Right lobe of liver (tissue), 6 donors: ENCODE measurements around the gene SPOCK1. TPM values are rescaled to one million over a fixed set of nuclear protein-coding genes. Genes with fewer than 3 reads are reported as not detected.

ENCODE experiments used
- ATAC-seq, 4 donors: fragments of 200-7000 bp; cut with Tn5 transposase; one replicate each; pipeline ENCODE4 v1.9.1; 2020; ENCODE audit warnings: mild to moderate bottlenecking in 4 of 4, moderate library complexity in 4 of 4
- DNase-seq, 3 donors: peaks; one replicate each; pipeline ENCODE4 v3.0.0-alpha.2; 2020
- H3K27ac ChIP-seq, 3 donors: fragments of 200-600 bp; one replicate each; pipeline ENCODE4 v1.8.0; 2022
- H3K27me3 ChIP-seq, 2 donors: fragments of 200-600 bp; one replicate each; pipeline ENCODE4 v1.8.0; 2022
- H3K36me3 ChIP-seq, 4 donors: fragments of 200-600 bp; sonication (generic) in 1 of 4; one replicate each; pipeline versions ENCODE4 v1.5.1 to v1.8.0; 2017 to 2022; ENCODE audit warnings: control low read depth in 1 of 4
- H3K4me1 ChIP-seq, 4 donors: fragments of 200-600 bp; sonication (generic) in 1 of 4; one replicate each; pipeline versions ENCODE4 v1.5.1 to v1.8.0; 2017 to 2022; ENCODE audit warnings: control low read depth in 1 of 4
- H3K4me3 ChIP-seq, 3 donors: fragments of 200-600 bp; one replicate each; pipeline ENCODE4 v1.8.0; 2022
- H3K9me3 ChIP-seq, 4 donors: fragments of 200-600 bp; sonication (generic) in 1 of 4; one replicate each; pipeline versions ENCODE4 v1.5.1 to v1.8.0; 2017 to 2022; ENCODE audit warnings: control low read depth in 1 of 4
- POLR2A ChIP-seq: fragments of 450-650 bp; IDR thresholded peaks from one replicate; pipeline ENCODE4 v1.6.1; 2017; ENCODE audit warnings: antibody characterized with exemption, mild to moderate bottlenecking
- WGBS: methylation state at CpG from one replicate; pipeline ENCODE4 v1.1.6; 2018; ENCODE audit warnings: low coverage, low lambda C conversion rate; ENCODE audit not compliant: insufficient coverage; ENCODE audit errors: missing lambda C conversion rate; 5-methylcytosine and 5-hydroxymethylcytosine counted together
- intact Hi-C, 2 donors: fragments of 100-400 bp; cut with DNase I; formaldehyde crosslinking; loops; one replicate each; pipeline versions ENCODE4 v1.11.2 to v1.14.1; 2022
- total RNA-seq, 6 experiments: library from RNA; depleted of rRNA in 2 of 6; stranded (reverse); fragments of >200 nt in 2 of 6; fragmentation: NEBNext Ultra II Directional in 3 of 6; extraction: Animal tissue kit (Norgen Biotek cat#: 25700) in 3 of 6; gene quantifications; one replicate each; pipeline versions ENCODE4 v1.1.0 to v1.2.4, GENCODE V29; 2016 to 2023
- TF ChIP-seq, protein P1 (sequence below), 4 donors: fragments of 200-600 bp in 3 of 4; fragments of 450-650 bp in 1 of 4; IDR thresholded peaks; one replicate each; pipeline versions ENCODE4 v1.5.1 to v1.8.0; 2016 to 2022; ENCODE audit warnings: antibody characterized with exemption in 4 of 4, mild to moderate bottlenecking in 2 of 4
- donor health status: DM: no; HTN: yes; CAD: no.
- donor health status: DM: no; HTN: no; CAD: no.
- donor health status: DM: no; HTN: no; CAD: no.
- donor health status: DM: no; HTN: yes; CAD: no.
- donor health status: DM: no; HTN: yes; CAD: no.

SPOCK1 gene
- total RNA-seq, 6 experiments from 2014 or later = 0.06 to 0.86 (median 0.15) TPM; not detected in 1

DNA sequence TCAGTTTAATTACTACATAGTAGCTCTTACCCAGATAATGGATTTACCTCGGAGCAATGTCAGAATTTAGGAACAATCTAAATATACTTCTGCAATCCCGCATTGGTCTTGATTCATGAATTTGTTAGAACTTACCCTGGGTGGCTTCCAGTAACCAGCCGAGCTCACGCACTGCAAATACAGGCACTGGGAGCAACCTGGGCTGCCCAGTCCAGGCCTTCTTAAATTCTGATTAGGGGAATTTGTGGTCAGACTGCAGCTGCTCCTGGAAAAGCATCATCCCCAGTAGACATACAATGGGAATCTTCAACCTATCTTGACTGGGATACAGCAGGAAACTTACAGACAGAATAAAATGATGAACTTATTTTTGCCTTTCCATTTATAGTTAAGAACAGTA is 270.3 kb downstream of the SPOCK1 start:
- TF ChIP-seq, protein P1, sequence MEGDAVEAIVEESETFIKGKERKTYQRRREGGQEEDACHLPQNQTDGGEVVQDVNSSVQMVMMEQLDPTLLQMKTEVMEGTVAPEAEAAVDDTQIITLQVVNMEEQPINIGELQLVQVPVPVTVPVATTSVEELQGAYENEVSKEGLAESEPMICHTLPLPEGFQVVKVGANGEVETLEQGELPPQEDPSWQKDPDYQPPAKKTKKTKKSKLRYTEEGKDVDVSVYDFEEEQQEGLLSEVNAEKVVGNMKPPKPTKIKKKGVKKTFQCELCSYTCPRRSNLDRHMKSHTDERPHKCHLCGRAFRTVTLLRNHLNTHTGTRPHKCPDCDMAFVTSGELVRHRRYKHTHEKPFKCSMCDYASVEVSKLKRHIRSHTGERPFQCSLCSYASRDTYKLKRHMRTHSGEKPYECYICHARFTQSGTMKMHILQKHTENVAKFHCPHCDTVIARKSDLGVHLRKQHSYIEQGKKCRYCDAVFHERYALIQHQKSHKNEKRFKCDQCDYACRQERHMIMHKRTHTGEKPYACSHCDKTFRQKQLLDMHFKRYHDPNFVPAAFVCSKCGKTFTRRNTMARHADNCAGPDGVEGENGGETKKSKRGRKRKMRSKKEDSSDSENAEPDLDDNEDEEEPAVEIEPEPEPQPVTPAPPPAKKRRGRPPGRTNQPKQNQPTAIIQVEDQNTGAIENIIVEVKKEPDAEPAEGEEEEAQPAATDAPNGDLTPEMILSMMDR (IDR thresholded peaks at IDR 0.05) = no peak
- no peak for TF ChIP-seq POLR2A
- Histone ChIP-seq H3K4me3 (no peak overlapping the region), H3K9me3 (no peaks in the 10 kb centered on the region), H3K27ac (no peak overlapping the region), H3K27me3 (no peaks in the 10 kb centered on the region), H3K4me1 (no peaks in the 10 kb centered on the region), H3K36me3 (no peaks in the 10 kb centered on the region)
- no peak for ATAC-seq
- intact Hi-C loops = no loop called here
- 49% methylated on average over 4 of the region's 4 CpGs for WGBS
- DNase-seq = no peak

DNA sequence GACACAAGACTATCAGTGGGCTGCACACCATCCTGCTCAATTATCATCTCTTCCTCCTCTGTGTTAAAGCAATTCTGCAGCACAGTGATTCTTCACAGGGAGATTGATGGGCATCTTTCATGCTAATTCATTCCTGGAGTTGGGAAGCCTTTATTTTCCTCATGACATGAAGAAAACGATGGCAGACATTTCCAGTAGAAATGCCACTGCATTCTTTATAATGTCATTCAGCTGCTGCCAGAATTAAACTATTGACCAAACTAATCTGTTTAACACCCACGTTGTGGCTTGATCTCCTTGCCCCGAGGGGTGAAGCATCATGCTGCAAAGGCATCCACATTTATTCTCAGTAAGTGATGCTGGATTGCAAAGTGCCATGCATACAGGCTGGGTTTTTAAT is 273.0 kb downstream of the SPOCK1 start:
- no peak for TF ChIP-seq POLR2A
- TF ChIP-seq, protein P1 (IDR thresholded peaks at IDR 0.05) = no peak
- 39% methylated on average over 3 of the region's 3 CpGs for WGBS
- Histone ChIP-seq H3K4me3 (no peak overlapping the region), H3K9me3 (no peaks in the 10 kb centered on the region), H3K4me1 (no peaks in the 10 kb centered on the region), H3K36me3 (no peaks in the 10 kb centered on the region), H3K27me3 (no peaks in the 10 kb centered on the region), H3K27ac (no peak overlapping the region)
- intact Hi-C loops = no loop called here
- DNase-seq (no peak), ATAC-seq (no peak)

DNA sequence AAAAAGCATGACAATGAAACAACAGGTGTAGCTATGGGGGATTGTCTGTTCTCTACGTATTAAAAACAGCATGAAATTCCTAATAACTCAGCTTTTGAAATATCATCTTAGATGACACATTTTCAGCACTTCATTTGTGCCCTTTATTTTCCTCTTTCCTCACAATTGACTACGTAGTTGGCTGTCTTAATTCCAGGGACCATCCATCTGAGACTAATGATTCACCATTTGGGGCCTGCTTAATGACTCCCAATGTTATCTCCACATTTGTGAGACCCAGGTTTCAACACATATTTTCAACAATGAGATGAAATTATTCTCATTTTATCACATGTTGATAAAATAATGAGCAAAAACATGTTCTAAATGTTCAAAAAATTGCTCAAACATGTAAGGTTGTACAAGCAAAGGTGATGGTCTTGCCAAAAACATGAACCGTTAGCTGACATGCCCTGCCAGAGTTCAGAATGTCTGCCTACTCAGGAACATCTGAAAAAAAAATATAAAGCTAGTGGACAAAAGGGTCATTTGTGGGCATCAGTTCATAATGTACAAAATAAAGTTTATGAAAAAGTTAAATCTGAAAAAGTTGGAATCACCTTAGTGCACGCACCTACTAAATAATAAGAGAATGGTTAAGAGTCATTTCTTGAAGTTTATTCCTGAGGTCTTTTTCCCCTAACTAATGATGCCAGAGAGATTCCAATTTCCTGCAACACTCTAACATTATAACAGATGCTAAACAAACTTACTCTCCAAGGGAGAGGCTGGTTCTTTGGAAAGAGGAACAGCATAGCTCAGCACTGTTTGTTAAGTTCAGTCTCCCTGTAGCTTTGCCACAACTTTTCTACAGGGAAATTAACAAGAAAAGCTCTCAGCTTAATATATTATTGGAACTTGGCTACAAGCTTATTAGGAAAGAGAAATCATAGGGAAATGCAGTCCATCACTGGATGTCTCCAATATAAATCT is 275.5 kb downstream of the SPOCK1 start:
- DNase-seq = no peak
- no peaks in the 10 kb centered on the region for H3K4me1 ChIP-seq
- no peak overlapping the region for H3K27ac ChIP-seq
- whole genome bisulfite sequencing = 56% methylated on average over 4 of the region's 4 CpGs
- H3K36me3 ChIP-seq = no peaks in the 10 kb centered on the region
- intact Hi-C loops = no loop called here
- TF ChIP-seq, protein P1 (IDR thresholded peaks at IDR 0.05) = no peak
- no peak for TF ChIP-seq POLR2A
- no peak overlapping the region for H3K4me3 ChIP-seq
- H3K9me3 ChIP-seq = no peaks in the 10 kb centered on the region
- no peak for ATAC-seq
- H3K27me3 ChIP-seq = no peaks in the 10 kb centered on the region

DNA sequence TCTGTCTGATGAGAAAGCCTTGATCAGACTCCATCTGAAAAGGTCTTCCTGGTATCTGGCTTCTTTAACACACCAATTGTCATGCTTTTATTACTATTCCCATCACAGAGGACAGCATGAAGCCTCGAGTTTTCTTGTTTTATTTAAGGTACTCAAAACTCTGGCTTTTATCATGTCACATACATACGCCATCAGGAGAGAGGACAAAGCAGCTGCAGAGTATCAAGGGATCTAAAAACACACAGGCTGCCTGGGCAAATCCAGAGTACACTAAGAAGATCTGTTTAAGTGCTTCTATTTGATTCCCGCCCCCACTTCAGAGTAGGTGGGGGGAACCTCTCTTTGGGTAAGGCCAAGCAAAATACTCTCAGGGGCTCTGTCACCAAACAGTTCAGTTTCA is 277.2 kb downstream of the SPOCK1 start:
- intact Hi-C loops = no loop called here
- Histone ChIP-seq H3K27me3 (no peaks in the 10 kb centered on the region), H3K27ac (no peak overlapping the region), H3K36me3 (no peaks in the 10 kb centered on the region), H3K4me1 (no peaks in the 10 kb centered on the region), H3K9me3 (no peaks in the 10 kb centered on the region), H3K4me3 (no peak overlapping the region)
- ATAC-seq = no peak
- TF ChIP-seq POLR2A = no peak
- TF ChIP-seq, protein P1 (IDR thresholded peaks at IDR 0.05) = no peak
- DNase-seq = no peak
- WGBS = 35% methylated on average over 3 of the region's 3 CpGs
